ENCODE data around the gene GRAMD1A.
"Not testable (repeated sequence)": the region's sequence is repeated elsewhere in the genome, so short reads cannot be mapped to it uniquely, and the experiment has no call there.

Gene GRAMD1A

DNA sequence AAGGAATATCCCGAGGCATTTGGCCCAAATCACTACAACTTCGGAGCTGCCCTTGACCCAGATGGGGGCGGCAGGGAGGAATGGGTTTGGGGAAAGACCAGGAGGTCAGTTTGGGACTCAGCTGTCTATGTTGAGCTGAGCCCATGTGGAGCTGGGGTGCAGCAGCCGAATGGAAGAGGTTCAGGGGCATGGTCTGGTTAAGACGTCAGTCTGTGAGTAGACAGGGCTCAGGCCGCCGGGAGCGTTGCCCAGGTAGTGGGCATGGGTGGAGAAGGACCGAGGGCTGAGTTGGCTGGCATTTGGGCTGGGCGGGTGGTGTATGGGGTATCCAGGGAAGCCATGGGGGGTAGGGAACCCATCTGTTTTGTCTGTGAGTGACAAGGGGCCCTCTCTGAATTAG is 20.9 kb downstream of the GRAMD1A start:
- no peak for DNase-seq

DNA sequence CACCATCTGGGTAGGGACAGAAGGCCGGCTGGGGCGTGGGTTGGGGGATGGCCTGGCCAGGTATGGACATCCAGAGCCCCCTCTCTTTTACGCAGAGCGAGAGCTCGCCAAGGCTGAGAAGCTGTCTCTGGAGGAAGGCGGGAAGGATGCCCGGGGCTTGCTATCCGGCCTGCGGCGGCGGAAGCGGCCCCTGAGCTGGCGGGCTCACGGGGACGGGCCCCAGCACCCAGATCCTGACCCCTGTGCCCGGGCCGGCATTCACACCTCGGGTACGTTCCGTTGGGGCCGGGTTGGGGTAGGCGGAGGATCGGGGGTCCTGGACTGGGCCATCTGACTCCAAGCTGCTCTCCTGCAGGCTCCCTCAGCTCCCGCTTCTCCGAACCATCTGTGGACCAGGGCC is 21.5 kb downstream of the GRAMD1A start:
- no peak for DNase-seq

DNA sequence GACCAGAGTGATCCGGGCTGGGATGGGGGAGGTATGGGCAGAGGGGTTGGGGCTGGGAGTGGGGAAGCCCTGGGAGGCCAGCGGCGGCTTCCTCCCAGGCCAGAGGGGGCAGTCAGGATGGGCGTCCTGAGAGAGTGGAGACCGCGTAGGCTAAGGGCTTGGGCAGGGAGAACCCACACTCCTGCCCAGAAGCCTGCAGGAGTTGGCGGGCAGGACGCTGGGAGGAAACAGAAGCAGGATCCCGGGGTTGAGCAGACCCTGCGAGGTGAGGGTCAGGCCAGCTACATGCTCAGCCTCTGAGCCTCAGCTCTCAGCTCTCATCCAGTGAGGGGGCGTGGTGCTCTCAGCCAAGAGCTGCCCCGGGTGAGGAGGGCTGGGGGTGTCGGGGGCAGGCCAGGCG is 22.3 kb downstream of the GRAMD1A start:
- DNase-seq = no peak

DNA sequence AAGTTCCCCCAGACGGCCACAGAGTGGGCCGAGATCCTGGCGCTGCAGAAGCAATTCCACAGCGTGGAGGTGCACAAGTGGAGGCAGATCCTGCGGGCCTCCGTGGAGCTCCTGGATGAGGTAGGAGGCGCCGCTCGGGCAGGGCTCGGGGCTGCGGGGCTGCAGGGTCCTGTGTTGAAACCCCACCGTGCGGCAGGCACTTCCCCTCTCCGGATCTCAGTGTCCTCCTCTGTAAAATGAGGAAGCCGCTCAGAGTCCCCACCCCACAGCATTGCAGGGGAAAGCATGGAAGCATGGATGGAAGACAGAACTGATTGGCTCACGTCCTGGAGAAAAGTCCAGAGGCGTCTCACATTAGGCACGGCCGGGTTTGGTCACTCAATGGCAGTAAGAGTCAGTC is 23.3 kb downstream of the GRAMD1A start:
- peak; percentile 58 to 66 for DNase-seq

GRCh38 chr19:35024095-35024494 is 24.0 kb downstream of the GRAMD1A start:
- DNase-seq = no peak

GRCh38 chr19:35025969-35026368 is 25.8 kb downstream of the GRAMD1A start:
- no peak for DNase-seq

GRCh38 chr19:35026418-35026817 is 26.3 kb downstream of the GRAMD1A start:
- no peak for DNase-seq

GRCh38 chr19:35027009-35027408 is 26.9 kb downstream of the GRAMD1A start:
- no peak for DNase-seq

DNA sequence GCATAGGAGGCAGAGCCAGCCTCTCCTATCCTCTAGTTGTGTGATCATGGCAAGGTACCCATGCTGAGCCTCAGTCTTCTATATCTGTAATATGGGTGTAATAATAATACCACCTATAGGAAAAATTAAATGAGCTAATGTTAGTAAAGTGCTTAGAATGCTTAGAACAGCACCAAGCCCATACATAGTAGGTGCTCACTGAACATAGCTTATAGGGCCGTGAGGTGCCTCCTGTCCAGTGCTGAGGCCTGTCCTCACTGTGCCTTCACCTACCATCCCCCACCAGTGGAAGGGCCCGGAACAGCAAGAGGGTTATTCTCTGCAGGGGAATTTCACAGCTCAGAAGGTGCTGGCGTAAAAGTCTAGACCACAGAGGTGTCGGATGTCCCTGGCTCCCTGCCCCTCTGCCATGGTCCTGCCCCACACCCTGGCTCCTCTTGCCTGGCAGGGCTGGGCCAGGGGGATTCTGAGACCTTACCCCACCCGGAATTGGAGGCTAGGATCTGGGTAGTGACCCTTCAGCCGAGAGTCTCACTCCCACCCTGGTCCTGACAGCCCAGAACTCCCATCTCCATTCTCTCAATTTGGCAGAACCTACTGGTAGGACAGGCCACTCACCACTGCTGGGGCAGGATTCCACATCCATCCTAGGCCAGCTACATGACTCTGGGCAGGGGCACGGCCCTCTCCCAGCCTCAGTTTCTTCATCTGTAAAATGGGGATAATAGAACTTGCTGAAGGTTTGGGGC is 27.9 kb downstream of the GRAMD1A start:
- no peak for DNase-seq

DNA sequence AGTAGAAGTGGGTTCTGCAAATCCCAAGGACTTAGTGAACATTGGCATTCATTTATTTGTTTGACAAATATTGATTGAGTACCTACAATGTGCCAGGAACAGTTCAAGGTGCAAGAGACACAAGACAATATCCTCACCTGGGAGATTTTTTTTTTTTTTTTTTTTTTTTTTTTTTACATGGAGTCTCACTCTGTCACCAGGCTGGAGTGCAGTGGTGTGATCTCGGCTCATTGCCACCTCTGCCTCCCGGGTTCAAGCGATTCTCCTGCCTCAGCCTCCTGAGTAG is 28.4 kb downstream of the GRAMD1A start:
- DNase-seq = not testable (repeated sequence)

- not testable (repeated sequence) for DNase-seq
Observed at GRCh38 chr19:35029275-35029736, 29.2 kb downstream of the GRAMD1A start.

GRCh38 chr19:35029737-35030256 is 29.7 kb downstream of the GRAMD1A start:
- DNase-seq = no peak

GRCh38 chr19:35030257-35031071 is 30.3 kb downstream of the GRAMD1A start, which contains the start of gene SCN1B:
Gene SCN1B, plus strand, starts transcription at chr19:35030470. Its CDS starts 351 bp downstream, at chr19:35030821.
- peak; percentile 13 to 40 for DNase-seq

GRCh38 chr19:35031072-35031881 is 31.2 kb downstream of the GRAMD1A start:
- no peak for DNase-seq

DNA sequence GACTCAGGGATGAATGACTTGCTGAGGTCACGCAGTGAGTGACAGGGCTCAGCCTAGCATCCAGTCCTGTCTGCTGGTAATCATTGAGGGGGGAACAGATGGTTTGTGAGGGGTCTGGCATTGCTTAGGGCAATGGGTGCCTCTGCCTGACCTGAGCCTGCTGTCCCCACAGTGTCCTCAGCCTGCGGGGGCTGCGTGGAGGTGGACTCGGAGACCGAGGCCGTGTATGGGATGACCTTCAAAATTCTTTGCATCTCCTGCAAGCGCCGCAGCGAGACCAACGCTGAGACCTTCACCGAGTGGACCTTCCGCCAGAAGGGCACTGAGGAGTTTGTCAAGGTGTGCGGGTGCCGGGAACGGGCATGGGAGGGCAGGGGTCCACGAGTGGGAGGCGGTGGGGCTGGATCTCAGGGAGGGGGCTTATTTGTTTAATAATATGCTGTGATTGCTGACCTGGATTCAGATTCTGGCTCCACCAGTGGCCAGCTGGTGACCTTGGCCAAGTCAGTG is 32.3 kb downstream of the GRAMD1A start:
- DNase-seq = no peak

- no peak for DNase-seq
Observed at GRCh38 chr19:35033067-35034004, 33.2 kb downstream of the GRAMD1A start.

GRCh38 chr19:35034005-35034502 is 33.9 kb downstream of the GRAMD1A start:
- no peak for DNase-seq

DNA sequence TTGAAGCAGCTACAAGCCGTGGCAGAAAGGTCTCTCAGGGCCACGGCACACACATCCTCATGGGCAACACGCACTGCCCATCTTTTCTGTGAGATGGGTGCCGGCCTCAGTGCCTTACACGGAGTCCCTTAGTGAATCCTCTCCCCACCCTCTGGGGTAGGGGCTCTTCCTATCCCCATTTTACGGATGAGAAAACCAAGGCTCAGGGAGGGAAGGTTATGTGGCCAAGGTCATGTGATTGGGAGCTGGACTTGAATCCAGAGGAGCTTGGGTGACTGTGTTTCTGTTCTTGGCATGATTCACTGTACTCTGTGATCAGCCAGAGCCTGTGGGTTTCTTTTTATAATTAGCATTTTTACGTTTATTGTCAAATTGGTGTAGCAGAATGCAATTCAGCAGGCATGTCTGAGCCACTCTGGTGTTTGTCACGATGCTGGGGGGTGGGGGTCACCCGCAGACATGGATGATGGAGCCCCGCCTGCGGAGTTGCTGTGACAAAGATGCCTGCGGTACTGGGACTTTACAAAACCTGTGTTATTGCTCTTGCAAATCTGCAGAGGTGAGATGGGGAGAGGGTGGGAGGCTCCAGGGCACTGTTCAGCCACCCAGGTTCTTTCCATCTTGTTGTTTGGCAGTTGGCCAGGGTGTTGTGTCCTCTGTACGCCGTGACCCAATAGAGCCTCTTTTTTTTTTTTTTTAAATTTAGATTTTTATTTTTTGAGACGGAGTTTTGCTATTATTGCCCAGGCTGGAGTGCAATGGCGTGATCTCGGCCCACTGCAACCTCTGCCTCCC is 34.7 kb downstream of the GRAMD1A start:
- DNase-seq = no peak

DNA sequence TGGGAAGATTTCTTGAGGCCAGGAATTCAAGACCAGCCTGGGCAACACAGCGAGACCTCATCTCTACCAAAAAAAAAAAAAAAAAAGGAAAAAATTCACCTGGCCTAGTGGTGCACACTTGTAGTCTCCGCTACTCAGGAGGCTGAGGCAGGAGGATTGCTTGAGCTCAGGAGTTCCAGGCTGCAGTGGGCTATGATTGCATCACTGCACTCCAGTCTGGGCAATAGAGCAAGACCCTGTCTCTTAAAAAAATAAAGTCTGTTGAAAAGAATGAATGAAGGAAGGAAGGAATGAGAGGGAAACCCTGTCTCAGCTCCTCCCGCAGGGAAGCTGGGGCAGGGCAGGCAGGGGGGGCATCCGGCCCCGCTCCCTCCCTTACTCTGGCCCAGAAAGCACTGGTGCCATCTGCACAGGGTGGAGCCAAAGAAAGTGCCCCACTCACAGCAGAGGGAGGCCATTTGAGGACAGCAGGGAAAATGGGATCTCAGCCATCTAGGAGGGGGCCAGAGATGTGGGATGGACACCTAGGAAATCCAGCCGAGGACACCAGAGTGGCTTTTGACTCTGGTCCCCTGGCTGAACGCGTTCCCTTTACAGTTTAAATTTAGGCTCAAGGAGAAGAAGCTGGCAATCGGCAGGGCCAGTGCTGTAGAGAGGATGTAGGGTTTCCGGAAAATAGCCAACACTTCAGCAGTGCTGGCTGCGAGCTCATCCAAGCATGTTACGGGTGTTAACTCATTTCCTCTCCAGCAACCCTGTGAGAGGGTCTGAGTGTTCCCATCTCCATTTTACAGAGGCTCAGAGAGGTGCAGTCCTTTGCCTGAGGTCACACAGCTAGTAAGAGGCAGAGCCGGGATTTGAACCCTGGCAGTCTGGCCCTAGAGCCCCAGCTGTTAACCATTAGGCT is 37.8 kb downstream of the GRAMD1A start:
- no peak for DNase-seq

Data from inflammatory macrophage (primary cell).